ENCODE data around the gene KRTAP5-9. TPM values are rescaled to one million over a fixed set of nuclear protein-coding genes. Genes with fewer than 3 reads are reported as not detected.
"Not testable (repeated sequence)": the region's sequence is repeated elsewhere in the genome, so short reads cannot be mapped to it uniquely, and the experiment has no call there.

The KRTAP5-9 gene
- total and polyA plus RNA-seq, 2 experiments from 2014 or later, result 0.24 TPM; not detected in 1

GRCh38 chr11:71571101-71571850 is 23.1 kb downstream of the KRTAP5-9 start:
- H3K36me3 Mint-ChIP-seq (ENCODE audit: low read depth); H3K27ac Mint-ChIP-seq; H3K79me2 ChIP-seq (replicated peaks; ENCODE audit: insufficient read depth); H3F3A ChIP-seq (replicated peaks; ENCODE audit: low read depth); DNase-seq (ENCODE audit: low spot score); H3K4me3 Mint-ChIP-seq; ATAC-seq; H2AFZ ChIP-seq; H3K9me3 Mint-ChIP-seq; H3K27ac ChIP-seq (ENCODE audit: low read depth); H3K9me2 ChIP-seq (ENCODE audit: insufficient read depth); H4K20me1 ChIP-seq (replicated peaks; ENCODE audit: insufficient read depth); H3K4me2 ChIP-seq; H3K27me3 ChIP-seq (ENCODE audit: insufficient read depth); H3K36me3 ChIP-seq (ENCODE audit: insufficient read depth); H3K4me3 ChIP-seq: not testable (repeated sequence)
- Mint-ChIP-seq H3K27me3 (ENCODE audit: insufficient read depth, low read depth, poor library complexity) (peaks cover 17% of the 10 kb centered on the region), H3K4me1 (peaks cover 30% of the 10 kb centered on the region)
- H3K4me1 ChIP-seq (ENCODE audit: insufficient read depth), result peaks cover 16% of the 10 kb centered on the region

DNA sequence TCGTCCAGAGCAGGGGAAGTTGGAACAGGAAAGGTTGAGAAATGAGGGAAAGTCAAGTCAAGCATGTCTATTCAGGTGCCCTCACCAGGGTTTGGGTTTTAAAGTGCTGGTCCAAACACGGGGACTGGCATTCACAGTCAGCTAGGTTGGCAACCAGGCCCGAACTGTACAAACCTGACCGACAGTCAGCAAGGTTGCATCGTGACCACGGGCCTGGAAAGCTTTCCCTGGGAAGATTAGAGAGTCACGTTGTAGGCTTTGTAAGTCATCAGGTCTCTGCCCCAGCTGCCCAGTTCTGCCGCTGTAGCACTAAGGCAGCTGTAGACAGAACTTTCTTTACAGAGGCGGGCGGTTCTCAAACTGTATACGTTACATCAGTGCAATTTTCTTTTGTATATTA is 24.6 kb downstream of the KRTAP5-9 start:
- peaks cover 17% of the 10 kb centered on the region for H3K27me3 Mint-ChIP-seq (ENCODE audit: insufficient read depth, low read depth, poor library complexity)
- no peak overlapping the region for H3K27ac Mint-ChIP-seq
- no peak overlapping the region for H2AFZ ChIP-seq
- H4K20me1 ChIP-seq (replicated peaks; ENCODE audit: insufficient read depth), result no peaks in the 10 kb centered on the region
- no peaks in the 10 kb centered on the region for H3K27me3 ChIP-seq (ENCODE audit: insufficient read depth)
- no peak overlapping the region for H3K4me3 ChIP-seq
- H3F3A ChIP-seq (replicated peaks; ENCODE audit: low read depth), result no peaks in the 10 kb centered on the region
- DNase-seq (ENCODE audit: low spot score) (no peak), ATAC-seq (no peak)
- H3K4me3 Mint-ChIP-seq, result no peak overlapping the region
- peaks cover 15% of the 10 kb centered on the region for H3K4me1 Mint-ChIP-seq
- H3K9me3 Mint-ChIP-seq, result no peaks in the 10 kb centered on the region
- no peaks in the 10 kb centered on the region for H3K36me3 Mint-ChIP-seq (ENCODE audit: low read depth)
- H3K4me2 ChIP-seq, result no peak overlapping the region
- no peaks in the 10 kb centered on the region for H3K36me3 ChIP-seq (ENCODE audit: insufficient read depth)
- no peaks in the 10 kb centered on the region for H3K9me2 ChIP-seq (ENCODE audit: insufficient read depth)
- H3K27ac ChIP-seq (ENCODE audit: low read depth), result no peak overlapping the region
- peaks cover 2% of the 10 kb centered on the region; the same call in 1 of the 2 replicates for H3K4me1 ChIP-seq (ENCODE audit: insufficient read depth)
- no peaks in the 10 kb centered on the region for H3K79me2 ChIP-seq (replicated peaks; ENCODE audit: insufficient read depth)
- TF ChIP-seq ZNF331 (CRISPR knock-in tag; IDR thresholded peaks at IDR 0.05; ENCODE audit: low read depth) (no peak), STAT1 (IDR thresholded peaks at IDR 0.05; ENCODE audit: unreplicated experiment) (no peak), ZNF462 (CRISPR knock-in tag; IDR thresholded peaks at IDR 0.05) (no peak), JUNB (IDR thresholded peaks at IDR 0.05; ENCODE audit: unreplicated experiment) (no peak), EZH2phosphoT487 (IDR thresholded peaks at IDR 0.05; ENCODE audit: unreplicated experiment) (no peak), EZH2 (IDR thresholded peaks at IDR 0.05; ENCODE audit: low read depth, unreplicated experiment) (no peak), NANOG (IDR thresholded peaks at IDR 0.05; ENCODE audit: borderline replicate concordance) (no peak), POLR2AphosphoS5 (IDR thresholded peaks at IDR 0.05; ENCODE audit: low read depth) (no peak), ZNF114 (CRISPR knock-in tag; IDR thresholded peaks at IDR 0.05) (no peak), CREB1 (CRISPR knock-in tag; IDR thresholded peaks at IDR 0.05; ENCODE audit: low read depth) (no peak)
- TF ChIP-seq, protein P1, sequence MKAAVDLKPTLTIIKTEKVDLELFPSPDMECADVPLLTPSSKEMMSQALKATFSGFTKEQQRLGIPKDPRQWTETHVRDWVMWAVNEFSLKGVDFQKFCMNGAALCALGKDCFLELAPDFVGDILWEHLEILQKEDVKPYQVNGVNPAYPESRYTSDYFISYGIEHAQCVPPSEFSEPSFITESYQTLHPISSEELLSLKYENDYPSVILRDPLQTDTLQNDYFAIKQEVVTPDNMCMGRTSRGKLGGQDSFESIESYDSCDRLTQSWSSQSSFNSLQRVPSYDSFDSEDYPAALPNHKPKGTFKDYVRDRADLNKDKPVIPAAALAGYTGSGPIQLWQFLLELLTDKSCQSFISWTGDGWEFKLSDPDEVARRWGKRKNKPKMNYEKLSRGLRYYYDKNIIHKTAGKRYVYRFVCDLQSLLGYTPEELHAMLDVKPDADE (IDR thresholded peaks at IDR 0.05), result no peak
- TF ChIP-seq, protein P2, sequence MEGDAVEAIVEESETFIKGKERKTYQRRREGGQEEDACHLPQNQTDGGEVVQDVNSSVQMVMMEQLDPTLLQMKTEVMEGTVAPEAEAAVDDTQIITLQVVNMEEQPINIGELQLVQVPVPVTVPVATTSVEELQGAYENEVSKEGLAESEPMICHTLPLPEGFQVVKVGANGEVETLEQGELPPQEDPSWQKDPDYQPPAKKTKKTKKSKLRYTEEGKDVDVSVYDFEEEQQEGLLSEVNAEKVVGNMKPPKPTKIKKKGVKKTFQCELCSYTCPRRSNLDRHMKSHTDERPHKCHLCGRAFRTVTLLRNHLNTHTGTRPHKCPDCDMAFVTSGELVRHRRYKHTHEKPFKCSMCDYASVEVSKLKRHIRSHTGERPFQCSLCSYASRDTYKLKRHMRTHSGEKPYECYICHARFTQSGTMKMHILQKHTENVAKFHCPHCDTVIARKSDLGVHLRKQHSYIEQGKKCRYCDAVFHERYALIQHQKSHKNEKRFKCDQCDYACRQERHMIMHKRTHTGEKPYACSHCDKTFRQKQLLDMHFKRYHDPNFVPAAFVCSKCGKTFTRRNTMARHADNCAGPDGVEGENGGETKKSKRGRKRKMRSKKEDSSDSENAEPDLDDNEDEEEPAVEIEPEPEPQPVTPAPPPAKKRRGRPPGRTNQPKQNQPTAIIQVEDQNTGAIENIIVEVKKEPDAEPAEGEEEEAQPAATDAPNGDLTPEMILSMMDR (conservative IDR thresholded peaks at IDR 0.05; ENCODE audit: low read depth in 2 of 2), result no peak
